Endothelial cell of umbilical vein (primary cell): Measurements from ENCODE around the gene DNAH11. TPM values are rescaled to one million over a fixed set of nuclear protein-coding genes. Genes with fewer than 3 reads are reported as not detected.
"Not testable (repeated sequence)": the region's sequence is repeated elsewhere in the genome, so short reads cannot be mapped to it uniquely, and the experiment has no call there.

Experiments used
- BruUV-seq: library from RNA; stranded (reverse); fragments of 400-500 nt; replicated peaks from 2 replicates; lab custom pipeline; 2021; lab: Mats Ljungman, UMichigan
- CTCF ChIA-PET: fragments of 300-600, 350-600 bp; sonication (Branson Sonifier 250); formaldehyde crosslinking; loops from one replicate; lab custom pipeline; 2021; ENCODE audit warnings: antibody characterized with exemption, inconsistent platforms; lab: Charles Lee
- POLR2A ChIA-PET: fragments of 300-600, 350-600 bp; sonication (Branson Sonifier 250); formaldehyde crosslinking; loops from one replicate; lab custom pipeline; 2021; ENCODE audit warnings: antibody characterized with exemption, inconsistent platforms; lab: Charles Lee
- DNase-seq: peaks from one replicate; pipeline ENCODE4 v3.0.0-alpha.2; 2011; ENCODE audit warnings: low read depth, low spot score
- FAIRE-seq: peaks from 2 replicates; lab custom pipeline; 2011; peaks lifted over from hg19 to GRCh38; lab: Jason Lieb, UNC
- H2AFZ ChIP-seq: 2 replicates; pipeline ENCODE4 v1.6.0; 2012; ENCODE audit warnings: low read depth, low read length, control low read depth, inconsistent platforms
- H3K27ac ChIP-seq: 2 replicates; pipeline ENCODE4 v1.5.1; 2011; ENCODE audit warnings: low read depth, mild to moderate bottlenecking, control low read depth, low read length, moderate library complexity; ENCODE audit not compliant: insufficient read depth
- H3K27me3 ChIP-seq, 2 experiments: 2 replicates each; pipeline versions ENCODE4 v1.6.0 to v1.6.1; 2011; ENCODE audit warnings: low read length in 2 of 2, mixed read lengths in 1 of 2; ENCODE audit not compliant: control insufficient read depth in 2 of 2, insufficient read depth in 2 of 2
- H3K36me3 ChIP-seq, 2 experiments: 2 replicates in 1 of 2; 3 replicates in 1 of 2; pipeline ENCODE4 v1.5.1; 2011; ENCODE audit warnings: low read length in 2 of 2, mild to moderate bottlenecking in 1 of 2, moderate library complexity in 1 of 2; ENCODE audit not compliant: control insufficient read depth in 2 of 2, insufficient read depth in 2 of 2; ENCODE audit errors: extremely low read depth in 1 of 2
- H3K4me1 ChIP-seq: 3 replicates; pipeline ENCODE4 v1.5.1; 2011; ENCODE audit warnings: mild to moderate bottlenecking, low read length; ENCODE audit not compliant: control insufficient read depth, insufficient read depth; ENCODE audit errors: extremely low read depth
- H3K4me2 ChIP-seq: 2 replicates; pipeline ENCODE4 v1.6.1; 2011; ENCODE audit warnings: low read length, control low read depth, mixed read lengths; ENCODE audit not compliant: insufficient read depth
- H3K4me3 ChIP-seq, 3 experiments: fragments of 200-600 bp in 1 of 3; sonication (generic), shearing (Covaris generic) in 1 of 3; replicated peaks in 1 of 3; 2 replicates each; pipeline ENCODE4 v1.5.1; 2011 to 2016; ENCODE audit warnings: control low read depth in 3 of 3, low read length in 3 of 3, mild to moderate bottlenecking in 2 of 3, inconsistent platforms in 1 of 3, low read depth in 1 of 3, moderate library complexity in 1 of 3; ENCODE audit not compliant: insufficient read depth in 1 of 3
- H3K79me2 ChIP-seq: 2 replicates; pipeline ENCODE4 v1.6.0; 2012; ENCODE audit warnings: low read length, inconsistent platforms; ENCODE audit not compliant: control insufficient read depth, insufficient read depth
- H3K9ac ChIP-seq: replicated peaks from 2 replicates; pipeline ENCODE3; 2011; ENCODE audit warnings: low read length, control low read depth; ENCODE audit not compliant: insufficient read depth; ENCODE audit errors: extremely low read depth
- H3K9me1 ChIP-seq: replicated peaks from 3 replicates; pipeline ENCODE4 v1.6.0; 2011; ENCODE audit warnings: mild to moderate bottlenecking, low read length; ENCODE audit not compliant: control insufficient read depth, insufficient read depth; ENCODE audit errors: extremely low read depth
- H3K9me3 ChIP-seq: replicated peaks from 2 replicates; pipeline ENCODE4 v1.5.1; 2012; ENCODE audit warnings: low read length, inconsistent platforms; ENCODE audit not compliant: control insufficient read depth, insufficient read depth
- H4K20me1 ChIP-seq: replicated peaks from 2 replicates; pipeline ENCODE3; 2011; ENCODE audit warnings: mild to moderate bottlenecking, low read length; ENCODE audit not compliant: control insufficient read depth, insufficient read depth; ENCODE audit errors: extremely low read depth
- FOS ChIP-seq: IDR thresholded peaks from 2 replicates; pipeline ENCODE4 v1.6.1; 2011; ENCODE audit warnings: mild to moderate bottlenecking, low read length, moderate library complexity, borderline replicate concordance; ENCODE audit not compliant: insufficient read depth
- dilution Hi-C: fragments of 300-500 bp; cut with MboI; formaldehyde crosslinking; loops from one replicate; pipeline ENCODE4 v1.15.0; 2019; ENCODE audit warnings: low sequenced_read_pairs; ENCODE audit not compliant: extremely low pct_ligation_motif_present
- intact Hi-C: fragments of 100-400 bp; cut with micrococcal nuclease; formaldehyde crosslinking; loops from one replicate; pipeline ENCODE4 v1.10.0; 2022
- polyA plus RNA-seq, 4 experiments: library from polyadenylated mRNA; depleted of rRNA in 3 of 4; stranded (reverse) in 3 of 4; unstranded in 1 of 4; fragments of >200 nt; gene quantifications; 2 replicates each; pipeline versions ENCODE4 v1.2.1 to v1.2.3, GENCODE V29; 2011 to 2012; ENCODE audit warnings: missing spikeins in 1 of 4
- total RNA-seq: library from RNA; stranded (reverse); gene quantifications from 2 replicates; pipeline ENCODE4 v1.2.3, GENCODE V29; 2021

DNAH11 gene
- total and polyA plus RNA-seq, 2 donors (not counting 3 experiments of a cell fraction or from before 2014, with no cell fraction given), result 0.69 to 0.91 TPM

DNA sequence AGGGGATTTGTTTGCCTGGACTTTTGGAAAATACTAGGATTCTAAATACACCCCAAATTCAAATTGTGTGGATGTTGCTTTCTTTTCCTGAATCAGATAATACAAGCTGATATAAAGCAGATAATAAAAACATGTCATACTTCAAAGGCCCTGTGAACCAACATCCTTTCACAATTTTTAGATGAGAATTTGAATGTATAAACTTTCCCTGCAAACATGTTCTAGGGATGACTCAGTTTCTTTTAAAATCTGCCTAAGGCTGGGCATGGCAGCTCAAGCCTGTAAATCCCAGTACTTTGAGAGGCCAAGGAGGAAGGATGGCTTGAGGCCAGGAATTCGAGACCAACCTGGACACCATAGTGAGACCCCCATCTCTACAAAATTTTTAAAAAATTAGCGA, 340.7 kb downstream of the DNAH11 start:
- H3K9ac ChIP-seq, BruUV-seq, H3K27ac ChIP-seq, dilution Hi-C loops, H3K4me3 ChIP-seq, DNase-seq, intact Hi-C loops, H3K4me2 ChIP-seq, H3K9me3 ChIP-seq, H2AFZ ChIP-seq, H3K27me3 ChIP-seq, CTCF ChIA-PET, H4K20me1 ChIP-seq, H3K9me1 ChIP-seq, H3K4me1 ChIP-seq, H3K79me2 ChIP-seq, H3K36me3 ChIP-seq: not testable (repeated sequence)
- FAIRE-seq, result peak; percentile 35
- POLR2A ChIA-PET, result interaction anchor here (0.6 kb wide), 1 partner anchor 62 kb away, joined by 4 read pairs; no protein-coding TSS in a partner anchor

DNA sequence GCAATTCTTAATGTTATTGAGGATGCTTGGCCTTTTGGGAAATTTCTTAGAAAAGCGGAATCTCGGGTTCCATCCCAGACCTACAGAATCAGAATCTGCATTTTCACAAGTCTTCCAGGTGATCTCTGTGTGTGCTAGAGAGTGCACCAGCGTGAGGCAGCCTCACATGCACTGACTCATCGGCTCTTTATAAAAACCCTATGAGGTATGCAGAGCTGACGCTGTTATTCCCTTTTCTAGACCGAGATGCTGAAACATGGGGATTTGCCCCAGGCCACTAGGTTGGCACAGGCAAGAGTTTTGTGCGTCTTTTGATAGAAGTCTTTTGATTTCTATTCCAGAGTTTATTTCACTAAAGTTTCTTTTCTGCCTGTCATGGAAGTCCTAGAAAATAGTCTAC, 341.7 kb downstream of the DNAH11 start:
- no peaks in the 10 kb centered on the region for H3K27me3 ChIP-seq
- H3K36me3 ChIP-seq, result no peaks in the 10 kb centered on the region
- dilution Hi-C loops (no loop called here), intact Hi-C loops (no loop called here)
- H3K27ac ChIP-seq, result no peak overlapping the region
- no peaks in the 10 kb centered on the region for H3K79me2 ChIP-seq
- H3K4me1 ChIP-seq, result no peaks in the 10 kb centered on the region
- no TSS peak for BruUV-seq
- H3K4me3 ChIP-seq, result no peak overlapping the region
- no peak overlapping the region for H3K9ac ChIP-seq
- H4K20me1 ChIP-seq, result no peaks in the 10 kb centered on the region
- no peaks in the 10 kb centered on the region for H3K9me3 ChIP-seq
- H3K4me2 ChIP-seq, result no peak overlapping the region
- H3K9me1 ChIP-seq, result no peaks in the 10 kb centered on the region
- no peak for FAIRE-seq
- no peak for DNase-seq
- ChIA-PET POLR2A (no interaction called here), CTCF (no interaction called here)
- no peak overlapping the region for H2AFZ ChIP-seq
- TF ChIP-seq FOS, result no peak
